GM19452 (cell line): ENCODE measurements around the gene ZBTB20.
A peak's percentile ranks its signal among the peaks of the same experiment; 100 is the strongest.

Experiments used
- ATAC-seq: cut with Tn5 transposase; IDR thresholded peaks from one replicate; pipeline ENCODE4 v1.9.1; 2021; ENCODE audit not compliant: unreplicated experiment

ZBTB20 gene

DNA sequence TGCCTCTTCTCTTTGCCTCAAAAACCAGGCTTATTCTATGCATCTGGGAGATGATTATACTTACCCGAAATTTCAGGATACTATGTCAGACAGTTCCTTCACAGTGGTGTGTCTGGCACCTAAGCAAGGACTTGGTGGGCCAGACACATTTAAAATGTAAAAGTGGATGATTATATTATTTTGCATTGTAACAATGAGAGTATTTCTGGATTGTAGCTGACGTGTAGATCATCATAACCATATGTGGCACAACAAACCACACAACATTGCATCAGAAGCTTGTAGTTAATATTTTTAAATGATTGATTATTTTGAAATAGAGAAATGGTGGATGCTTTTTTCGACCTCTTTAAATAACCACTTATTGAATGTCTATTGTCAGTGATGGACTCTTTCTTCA lies 744.2 kb downstream of the ZBTB20 start:
- no peak for ATAC-seq

DNA sequence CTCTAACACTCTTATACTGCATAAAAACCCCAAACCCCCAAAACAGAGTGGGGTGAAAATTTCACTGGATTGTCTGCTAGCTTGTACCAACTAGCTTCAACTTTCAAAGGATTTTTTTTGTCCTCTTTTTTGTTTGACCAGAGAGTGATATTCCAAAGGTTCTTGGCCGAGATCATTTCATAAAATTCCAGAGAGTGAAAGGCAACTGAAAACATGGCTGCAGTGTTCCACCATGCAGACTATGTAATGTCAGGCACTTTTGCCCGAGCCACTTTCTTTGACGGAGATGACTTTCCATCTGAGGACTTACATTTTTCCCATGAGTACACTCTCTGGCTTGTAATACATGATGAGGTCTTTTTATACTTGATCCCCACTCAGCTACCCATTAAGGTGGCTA lies 745.7 kb downstream of the ZBTB20 start:
- no peak for ATAC-seq

DNA sequence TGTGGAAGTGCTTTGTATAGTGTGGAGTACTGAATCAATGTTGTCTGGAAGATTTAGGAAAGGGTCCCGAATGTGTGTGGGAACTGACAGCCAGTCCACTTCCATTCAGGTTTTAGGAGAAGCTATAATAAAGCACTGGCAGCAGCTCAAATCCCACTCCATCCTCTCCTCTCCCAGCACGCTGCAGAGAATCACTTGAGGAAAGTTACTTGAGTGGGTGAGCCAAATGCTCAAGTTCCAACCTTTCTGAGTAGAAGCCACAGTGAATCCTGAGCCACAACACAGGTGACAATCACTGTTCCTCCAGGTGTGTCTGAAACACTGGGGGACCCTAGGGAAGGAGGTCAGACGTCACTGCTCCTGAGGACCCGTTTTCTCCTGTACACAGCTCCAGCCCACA lies 746.7 kb downstream of the ZBTB20 start:
- ATAC-seq: no peak

DNA sequence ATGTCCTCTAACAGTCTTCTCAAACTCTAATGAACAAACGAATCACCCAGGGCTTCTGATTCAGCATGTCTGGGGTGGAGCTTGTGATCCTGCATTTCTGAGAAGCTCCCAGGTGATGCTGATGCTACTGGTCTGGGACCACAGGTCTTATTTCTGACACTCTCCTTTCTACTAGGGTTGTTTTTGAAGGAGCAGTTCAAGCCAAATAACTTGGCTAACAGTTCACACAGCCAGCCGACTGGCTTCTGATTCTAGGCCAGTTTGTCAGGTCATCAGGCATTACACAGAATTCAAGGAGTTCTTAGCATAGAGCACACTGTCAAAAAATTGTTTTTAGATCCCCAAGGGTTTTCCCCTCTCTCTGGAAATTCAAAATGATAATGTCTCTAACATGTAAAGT lies 752.5 kb downstream of the ZBTB20 start:
- no peak for ATAC-seq

DNA sequence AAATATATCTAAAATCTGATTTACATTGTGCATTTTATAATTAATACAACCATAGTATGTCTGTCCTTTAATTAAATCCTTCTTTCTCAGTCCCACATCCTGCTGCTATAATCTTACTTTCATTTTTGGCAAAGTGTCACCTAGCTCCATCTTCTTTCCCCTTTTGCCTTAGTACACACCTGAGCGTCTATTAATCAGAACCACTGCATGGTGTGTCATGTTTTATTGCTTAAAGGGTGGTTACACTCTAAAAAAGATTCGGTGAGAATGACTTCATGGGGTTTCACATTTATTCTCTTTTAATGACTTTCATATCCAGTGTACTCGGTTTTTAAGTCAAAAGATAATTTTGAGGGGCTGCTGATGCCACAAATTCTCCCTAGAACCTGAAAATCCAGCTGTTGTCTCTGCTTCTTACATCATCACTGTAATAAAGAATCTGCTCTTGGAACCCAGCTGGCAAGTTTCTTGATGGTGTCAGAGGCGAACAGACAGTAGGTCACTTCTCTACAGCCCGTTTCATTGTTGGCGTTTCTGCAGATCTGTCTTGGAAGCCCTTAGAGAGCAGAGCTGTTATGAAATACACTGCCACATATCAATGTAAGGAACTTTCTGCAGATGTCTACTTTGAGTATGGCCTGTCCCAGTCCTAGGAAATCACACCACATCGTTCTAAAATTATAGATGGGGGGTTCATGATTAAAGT lies 753.6 kb downstream of the ZBTB20 start:
- no peak for ATAC-seq

DNA sequence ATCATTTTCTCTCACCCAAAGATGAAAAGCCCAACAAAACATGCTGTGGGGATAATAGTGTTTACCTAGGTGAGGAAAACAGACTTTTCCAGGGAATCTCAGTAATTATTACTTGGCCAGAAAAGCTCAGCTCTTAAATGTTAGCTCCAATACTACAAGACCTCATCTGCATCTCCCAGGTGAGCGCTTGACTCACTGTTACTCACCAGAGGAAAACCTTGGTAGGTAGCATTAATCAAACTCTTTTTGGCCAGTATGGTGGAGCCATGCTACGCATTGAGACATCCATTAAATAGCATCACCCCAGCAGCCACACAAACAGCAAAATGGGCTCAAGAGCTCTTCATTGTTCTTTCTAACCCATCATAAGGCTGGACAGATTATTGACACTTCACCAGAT lies 754.3 kb downstream of the ZBTB20 start:
- no peak for ATAC-seq

DNA sequence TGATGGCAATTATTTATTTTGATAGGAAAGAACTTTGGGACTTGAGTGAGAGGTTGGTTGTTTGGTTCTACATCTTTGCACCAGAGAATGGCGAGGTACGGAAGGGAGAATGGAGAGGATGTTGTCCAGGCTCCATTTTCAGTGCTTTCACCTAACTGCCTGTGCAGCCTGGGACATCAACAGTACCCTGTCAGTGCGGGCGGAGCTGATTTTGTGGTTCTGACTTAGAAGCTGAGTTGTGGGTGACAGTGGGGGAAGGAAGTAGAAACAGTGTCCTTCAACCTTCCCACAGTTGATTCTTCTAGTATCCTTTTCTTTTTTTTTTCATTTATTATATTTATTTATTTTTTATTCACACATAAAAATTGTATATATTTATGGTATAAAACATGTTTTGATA lies 757.9 kb downstream of the ZBTB20 start:
- no peak for ATAC-seq

DNA sequence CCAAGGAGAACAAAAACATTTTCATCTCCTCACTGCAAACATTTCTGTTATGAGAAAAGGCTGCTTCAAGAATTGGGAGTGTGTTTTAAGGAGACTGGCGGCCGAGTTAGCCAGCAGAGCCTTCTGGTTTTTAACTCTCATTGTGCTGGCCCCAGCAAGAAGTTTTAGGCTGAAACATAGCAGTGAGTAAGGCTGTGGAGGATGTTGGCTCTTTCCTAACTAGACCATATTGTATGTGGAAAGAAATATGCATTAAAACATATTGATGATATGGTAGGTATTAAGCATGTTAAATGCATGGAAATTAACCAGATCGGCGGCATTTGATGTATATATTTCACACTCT lies 762.6 kb downstream of the ZBTB20 start:
- no peak for ATAC-seq

DNA sequence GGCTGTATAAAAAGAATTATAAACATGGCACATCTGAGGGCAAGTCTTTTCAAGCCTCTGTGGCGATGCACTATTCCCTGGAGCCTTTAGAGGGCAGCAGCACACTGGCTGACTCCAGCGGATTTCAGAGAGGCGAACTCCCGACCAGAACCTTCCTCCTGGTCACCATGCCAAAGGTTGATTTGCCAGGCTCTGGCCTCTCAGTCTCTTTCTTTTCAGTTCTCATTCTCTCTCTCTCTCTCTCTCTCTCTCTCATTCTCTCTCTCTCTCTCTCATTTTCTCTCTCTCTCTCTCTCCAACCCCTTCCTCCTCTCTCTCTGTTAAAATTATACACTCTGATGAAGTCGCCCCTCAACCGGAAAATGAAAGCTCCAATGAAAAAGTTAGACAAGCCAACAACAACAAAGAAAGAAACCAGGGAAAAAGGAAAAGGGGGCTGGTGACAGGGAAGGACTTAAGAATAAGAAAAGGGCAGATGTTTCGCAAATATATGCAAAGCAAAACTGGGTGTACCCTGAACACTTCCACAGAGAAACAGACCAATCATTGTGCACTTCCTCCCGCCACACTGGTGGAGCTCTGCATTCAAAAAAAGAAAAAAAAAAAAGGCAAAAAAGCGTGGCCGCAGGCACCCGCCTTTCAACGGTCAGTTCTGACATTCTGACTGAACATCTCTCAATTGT lies 763.1 kb downstream of the ZBTB20 start:
- peak; percentile 83 for ATAC-seq

DNA sequence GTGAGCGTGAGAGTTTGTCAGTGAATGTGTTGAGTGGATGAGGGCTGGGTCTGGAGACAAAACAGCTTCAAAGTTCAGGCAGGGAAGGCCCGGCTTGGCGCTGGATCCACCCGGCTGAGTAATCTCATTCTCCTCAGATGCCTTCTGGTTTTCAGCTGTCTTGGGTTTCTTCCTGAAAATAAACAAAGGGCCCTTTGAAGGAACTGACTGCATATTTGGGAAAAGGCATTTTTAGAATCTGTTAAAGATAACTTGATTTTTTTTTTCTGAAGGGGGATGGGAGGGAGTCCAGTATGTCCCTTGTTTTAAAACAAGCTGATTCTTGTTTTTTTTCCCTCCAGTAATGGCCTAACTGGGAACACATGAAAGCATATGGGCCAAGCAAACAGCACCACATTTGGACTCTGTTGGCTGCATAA lies 766.8 kb downstream of the ZBTB20 start:
- no peak for ATAC-seq

DNA sequence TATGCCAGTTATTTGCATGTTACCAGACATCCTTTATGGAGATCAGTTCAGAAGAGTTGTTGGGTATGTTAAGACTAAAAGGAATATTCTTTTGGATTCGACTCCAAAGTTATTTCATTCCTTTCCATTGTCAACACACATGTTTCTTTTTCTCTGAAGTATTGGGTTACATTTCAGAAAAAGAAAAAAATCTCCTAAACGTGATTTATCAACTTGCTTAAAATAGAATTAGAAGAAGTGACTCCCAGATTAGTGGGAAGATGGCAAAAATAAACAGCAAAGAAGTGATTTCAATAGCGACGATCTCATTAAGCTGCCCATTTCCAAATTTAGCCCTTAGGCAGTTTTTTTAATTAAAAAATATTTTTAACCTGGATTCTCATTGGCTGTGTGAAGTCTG lies 767.8 kb downstream of the ZBTB20 start:
- ATAC-seq: no peak

DNA sequence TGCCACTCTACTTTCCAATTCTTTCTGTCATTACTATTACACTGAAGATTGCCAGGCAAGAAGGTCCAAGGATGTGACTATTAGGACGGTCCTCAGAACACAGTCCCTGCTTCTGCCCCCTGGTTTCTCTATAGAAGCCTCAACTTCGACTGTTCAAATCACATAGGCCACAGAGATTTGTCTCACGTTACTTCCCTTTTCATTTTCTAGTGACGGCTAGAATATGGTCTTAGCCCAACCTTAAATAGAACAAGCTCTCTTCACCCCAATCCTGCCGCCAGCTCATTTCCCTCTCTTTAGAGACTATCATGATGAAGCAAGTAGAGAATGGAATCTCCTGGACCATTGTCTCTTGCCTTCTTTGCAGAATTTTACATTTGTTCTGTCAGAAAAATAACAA lies 768.3 kb downstream of the ZBTB20 start:
- no peak for ATAC-seq

DNA sequence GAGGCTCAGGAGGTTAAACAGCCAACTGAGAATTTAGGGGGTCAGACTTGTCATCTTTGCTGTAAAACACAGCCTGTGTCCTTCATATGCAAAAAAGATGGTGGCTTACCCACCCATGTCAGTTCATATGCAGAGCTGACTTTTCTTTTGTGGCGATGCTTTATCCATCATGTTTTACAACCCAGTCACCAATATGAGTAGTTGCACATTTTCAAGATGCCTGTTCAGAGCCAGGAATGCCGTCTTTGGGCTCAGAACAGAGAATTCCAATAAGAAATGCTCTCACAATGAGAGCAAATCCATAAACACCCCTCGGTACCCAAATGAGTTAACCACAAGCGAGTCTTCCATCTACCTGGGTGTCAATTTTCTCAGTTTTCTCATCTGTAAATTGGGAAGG lies 769.7 kb downstream of the ZBTB20 start:
- ATAC-seq: no peak

DNA sequence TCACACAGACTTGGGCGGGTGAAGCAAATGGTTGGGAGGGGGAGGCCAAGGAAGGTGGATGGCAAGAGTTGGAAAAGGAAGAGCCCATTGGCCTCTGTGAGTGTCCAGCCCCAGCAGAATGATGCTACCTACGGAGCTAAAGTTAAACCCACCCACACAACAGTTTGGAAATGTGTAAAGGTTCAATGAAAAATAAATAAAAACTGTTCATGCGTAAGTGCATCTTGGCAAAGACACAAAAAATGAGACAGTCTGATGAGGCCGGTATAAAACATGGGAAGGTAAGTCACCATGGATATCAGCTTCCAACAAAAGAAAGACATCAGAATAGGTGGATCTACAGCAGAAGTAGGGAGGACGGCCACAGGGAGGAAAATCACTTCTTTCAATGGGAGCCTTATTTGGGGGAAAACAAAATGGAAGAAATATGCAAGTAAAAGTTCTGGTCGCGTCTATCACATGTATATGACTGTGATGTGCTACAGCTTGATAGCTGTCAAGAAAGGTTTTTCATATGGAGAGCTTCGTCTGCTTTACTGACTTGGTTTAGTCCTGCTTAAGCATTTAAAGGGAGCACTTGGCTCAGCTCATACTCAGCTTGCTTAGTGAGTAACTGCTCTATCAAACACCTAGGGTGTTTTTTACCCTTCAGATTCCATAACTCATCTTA lies 770.4 kb downstream of the ZBTB20 start:
- no peak for ATAC-seq

DNA sequence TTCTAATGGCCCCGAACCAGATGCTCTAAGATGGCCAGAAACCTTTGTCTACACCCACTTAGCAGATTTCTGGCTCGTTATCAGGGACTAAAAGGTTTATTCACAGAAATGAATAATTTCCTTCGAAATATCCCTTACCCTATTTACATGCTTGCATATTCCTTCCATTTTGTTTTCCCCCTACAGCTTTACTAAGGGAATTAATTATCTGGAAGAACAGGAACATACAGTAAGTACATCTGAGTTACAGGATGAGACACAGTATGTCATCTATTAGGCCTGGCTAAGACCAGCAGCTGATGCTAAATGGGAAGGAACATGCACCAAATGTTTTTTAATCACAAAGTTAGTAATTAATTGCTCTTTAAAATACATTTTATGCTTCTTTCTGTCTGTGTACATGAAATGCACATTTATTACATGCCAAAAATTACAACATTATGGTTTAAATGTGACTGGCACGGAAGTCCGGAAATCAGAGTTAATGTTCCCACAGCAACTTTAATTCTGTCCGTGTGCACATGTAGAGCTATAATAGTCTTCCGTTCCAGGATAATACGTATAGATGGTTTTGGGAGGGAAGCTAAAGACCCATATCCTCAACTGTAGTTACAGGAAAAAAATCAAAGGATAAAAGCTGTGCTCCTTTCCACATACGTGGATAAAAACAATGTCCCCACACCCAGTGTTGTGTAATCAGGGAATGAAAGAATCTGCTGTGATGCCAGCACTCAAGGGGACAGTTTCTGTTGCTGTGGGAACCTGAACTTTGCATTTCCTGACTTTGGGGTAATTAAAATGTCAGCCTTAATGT lies 771.3 kb downstream of the ZBTB20 start:
- no peak for ATAC-seq

DNA sequence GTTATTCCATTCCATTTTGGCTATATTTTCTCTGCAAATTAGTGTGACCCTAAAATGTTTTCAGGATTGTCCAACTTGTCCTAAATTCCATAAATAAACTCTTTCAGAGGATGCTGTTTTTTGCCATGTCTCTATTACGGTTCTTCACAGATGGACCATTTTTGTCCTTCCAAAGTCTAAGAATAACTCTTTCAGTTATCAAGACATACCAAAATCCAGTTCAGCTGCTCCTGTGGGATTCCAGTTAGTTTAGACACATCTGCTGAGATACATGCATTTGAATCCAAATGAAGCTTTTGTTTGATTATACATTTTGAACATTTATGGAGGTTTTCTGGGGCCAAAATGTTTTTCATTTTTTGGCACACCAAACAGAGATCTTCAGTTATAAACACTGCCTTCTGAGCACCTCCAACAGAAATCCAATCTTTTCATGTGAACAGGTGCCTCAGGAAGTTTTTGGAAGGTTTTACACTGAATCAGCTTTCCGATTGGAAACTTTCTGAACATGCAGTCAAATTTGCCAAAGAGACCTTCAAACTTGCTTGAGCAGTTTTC lies 772.6 kb downstream of the ZBTB20 start:
- ATAC-seq: no peak

DNA sequence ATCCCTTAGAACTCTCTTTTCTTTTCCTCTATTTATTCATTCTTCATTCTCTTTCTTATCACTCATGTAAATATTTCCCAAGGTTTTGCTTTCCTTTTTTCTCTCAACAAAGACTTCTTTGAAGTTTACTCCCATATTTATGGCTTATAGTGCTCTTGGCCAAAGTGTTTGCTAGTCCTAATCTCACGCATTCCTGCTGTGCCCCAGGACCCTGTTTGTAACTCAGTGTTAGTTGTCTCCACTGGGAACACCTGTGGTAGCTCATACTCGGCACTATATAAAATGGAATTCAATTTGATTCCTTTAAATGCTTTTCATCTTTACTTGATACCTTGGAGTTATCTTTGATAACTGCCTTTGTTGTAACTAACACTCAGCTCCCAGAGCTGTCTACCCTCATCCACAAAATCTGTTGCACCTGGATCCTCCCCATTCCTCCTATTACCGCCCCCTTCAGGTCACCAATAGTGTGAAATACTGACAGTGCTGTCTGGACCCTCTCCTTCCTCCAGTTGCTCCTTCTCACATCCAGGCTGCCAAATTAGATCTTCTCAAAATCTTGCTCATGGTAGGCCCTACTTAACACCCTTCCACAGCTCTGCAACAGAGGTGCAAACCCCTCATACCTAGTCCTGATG lies 776.4 kb downstream of the ZBTB20 start:
- no peak for ATAC-seq

DNA sequence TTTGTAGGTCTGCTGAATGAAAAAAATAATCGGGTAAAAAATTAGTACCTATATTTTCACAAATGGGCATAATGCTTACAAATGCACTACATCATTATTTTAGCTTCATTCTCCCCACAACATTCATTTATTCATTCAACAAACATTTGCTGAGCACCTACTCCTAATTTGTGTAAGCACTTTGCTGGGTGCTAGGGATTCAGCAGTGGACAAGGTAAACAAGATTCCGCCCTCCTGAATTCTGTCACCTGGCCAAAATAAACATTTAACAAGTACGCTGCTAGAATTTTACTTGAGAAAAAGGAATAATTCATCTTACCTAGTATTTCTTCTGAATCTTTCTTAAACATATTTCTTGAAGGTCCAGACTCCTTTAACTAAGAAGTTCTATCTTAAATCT lies 781.2 kb downstream of the ZBTB20 start:
- no peak for ATAC-seq

DNA sequence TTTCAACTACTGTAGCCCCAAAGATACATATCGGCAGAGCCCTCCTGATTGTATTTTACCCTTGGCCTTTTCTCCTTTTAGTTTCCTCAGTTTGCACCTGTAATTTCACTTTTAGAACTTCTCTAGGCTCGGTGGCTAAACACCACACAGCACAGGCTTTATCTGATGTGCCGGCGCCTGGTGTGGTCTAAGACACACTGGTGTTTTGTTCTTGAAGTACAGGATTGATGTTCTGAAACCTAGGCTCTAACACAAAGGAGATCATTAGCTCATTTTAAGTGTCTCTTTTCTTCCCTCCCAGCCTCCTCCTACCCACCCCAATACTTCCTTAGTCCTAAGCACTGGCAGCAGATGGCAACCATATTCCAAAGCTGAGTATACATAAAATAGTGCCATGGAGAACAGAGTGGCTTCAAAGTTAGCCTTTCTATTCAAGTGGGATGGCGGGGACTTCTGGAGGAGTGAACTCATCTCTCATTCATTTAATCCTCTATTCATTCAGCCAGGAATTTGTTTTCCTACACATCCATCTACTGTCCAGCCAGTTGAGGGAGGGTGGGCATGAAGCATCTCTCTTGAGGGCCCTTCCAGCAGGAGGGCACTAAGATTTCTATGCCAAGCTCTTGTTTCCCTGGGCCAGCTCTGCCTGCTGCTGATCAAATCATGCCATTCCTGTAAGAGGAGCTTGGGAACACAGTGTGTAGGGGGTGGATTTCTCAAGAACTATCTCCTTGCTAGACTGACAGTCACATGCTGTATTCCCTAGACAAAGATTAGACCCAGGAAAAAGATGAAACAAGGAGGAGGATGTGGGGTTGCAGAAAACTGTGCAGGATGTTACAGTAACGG lies 782.1 kb downstream of the ZBTB20 start:
- ATAC-seq: no peak
